Measurements from ENCODE around the gene PXMP4.

- TF ChIP-seq POLR2AphosphoS5 (IDR thresholded peaks at IDR 0.05; ENCODE audit: low read depth, low read length) (no peak), TAF1 (IDR thresholded peaks at IDR 0.05; ENCODE audit: borderline replicate concordance, insufficient read depth, low read length) (no peak), REST (IDR thresholded peaks at IDR 0.05; ENCODE audit: insufficient read depth in 1 of 2, low read depth in 2 of 2, low read length in 2 of 2) (no peak)
Measured at GRCh38 chr20:33659341-33660034, 60.6 kb downstream of the PXMP4 start.

Measured in PFSK-1 (cell line).